ENCODE measurements around the gene TLX2. TPM values are rescaled to one million over a fixed set of nuclear protein-coding genes. Genes with fewer than 3 reads are reported as not detected.
A peak's percentile ranks its signal among the peaks of the same experiment; 100 is the strongest.

The TLX2 gene
- total and polyA plus RNA-seq, 2 of the 13 experiments (the other 11 are each of a cell fraction or from before 2014, with no cell fraction given): 0.05 to 0.20 TPM

- TF ChIP-seq TRAFD1 (CRISPR knock-in tag; IDR thresholded peaks at IDR 0.05; ENCODE audit: borderline replicate concordance) (no peak; the same call in 1 of the 2 replicates), NFRKB (IDR thresholded peaks at IDR 0.05) (no peak), FIP1L1 (IDR thresholded peaks at IDR 0.05; ENCODE audit: borderline replicate concordance, insufficient read depth, low read depth, low read length) (no peak; the same call in 1 of the 2 replicates), SOX5 (CRISPR knock-in tag; IDR thresholded peaks at IDR 0.05; ENCODE audit: borderline replicate concordance) (no peak), E2F1 (CRISPR knock-in tag; IDR thresholded peaks at IDR 0.05) (peak; percentile 10; the same call in 1 of the 2 replicates), ZNF281 (CRISPR knock-in tag; IDR thresholded peaks at IDR 0.05; ENCODE audit: borderline replicate concordance) (peak; percentile 5; the same call in 1 of the 2 replicates), ZKSCAN5 (CRISPR knock-in tag; IDR thresholded peaks at IDR 0.05) (peak; percentile 50; the same call in 1 of the 2 replicates), ZNF773 (CRISPR knock-in tag; IDR thresholded peaks at IDR 0.05; ENCODE audit: borderline replicate concordance) (peak; percentile 50; the same call in 1 of the 2 replicates), BCL3 (CRISPR knock-in tag; IDR thresholded peaks at IDR 0.05) (no peak), PTBP1 (IDR thresholded peaks at IDR 0.05; ENCODE audit: low read depth, low read length, poor library complexity, severe bottlenecking) (peak; percentile 49), XBP1 (CRISPR knock-in tag; IDR thresholded peaks at IDR 0.05) (no peak), HOXA9 (CRISPR knock-in tag; IDR thresholded peaks at IDR 0.05; ENCODE audit: borderline replicate concordance) (no peak), ZNF670 (CRISPR knock-in tag; IDR thresholded peaks at IDR 0.05; ENCODE audit: borderline replicate concordance) (peak; percentile 90; the same call in 1 of the 2 replicates), ZNF275 (CRISPR knock-in tag; IDR thresholded peaks at IDR 0.05; ENCODE audit: borderline replicate concordance) (no peak), ZNF30 (CRISPR knock-in tag; IDR thresholded peaks at IDR 0.05) (peak; percentile 88), IKZF5 (CRISPR knock-in tag; IDR thresholded peaks at IDR 0.05) (peak; percentile 17), PCBP2 (optimal IDR thresholded peaks at IDR 0.05; ENCODE audit: low read depth, low read length, poor library complexity, severe bottlenecking) (no peak)
Measured at GRCh38 chr2:74502720-74503505, 11.3 kb upstream of the TLX2 start (continued).

All from HepG2 (cell line).